GM08714 (cell line): Measurements from ENCODE around the gene KRTAP5-1.

ENCODE experiments used
- H3K4me3 ChIP-seq: fragments of 200-500 bp; sonication (Bioruptor generic); 2 replicates; pipeline ENCODE4 v1.5.1; 2014; ENCODE audit warnings: mild to moderate bottlenecking, low read length, inconsistent platforms
- ZNF274 ChIP-seq: IDR thresholded peaks from 2 replicates; pipeline ENCODE4 v1.6.1; 2012; ENCODE audit warnings: mild to moderate bottlenecking, low read depth, low read length

The KRTAP5-1 gene

GRCh38 chr11:1563149-1563638 is 21.9 kb downstream of the KRTAP5-1 start:
- H3K4me3 ChIP-seq, result no peak overlapping the region
- no peak for TF ChIP-seq ZNF274

GRCh38 chr11:1562469-1563148 is 22.5 kb downstream of the KRTAP5-1 start:
- H3K4me3 ChIP-seq, result no peak overlapping the region
- TF ChIP-seq ZNF274, result no peak

- no peak for TF ChIP-seq ZNF274
- no peak overlapping the region for H3K4me3 ChIP-seq
Observed at GRCh38 chr11:1561955-1562354, 23.1 kb downstream of the KRTAP5-1 start.

GRCh38 chr11:1561266-1561665 is 23.8 kb downstream of the KRTAP5-1 start:
- TF ChIP-seq ZNF274, result no peak
- H3K4me3 ChIP-seq, result no peak overlapping the region

GRCh38 chr11:1560649-1561251 is 24.3 kb downstream of the KRTAP5-1 start:
- no peak overlapping the region for H3K4me3 ChIP-seq
- no peak for TF ChIP-seq ZNF274

GRCh38 chr11:1560002-1560648 is 25.0 kb downstream of the KRTAP5-1 start:
- no peak for TF ChIP-seq ZNF274

GRCh38 chr11:1559111-1559951 is 25.8 kb downstream of the KRTAP5-1 start:
- TF ChIP-seq ZNF274, result no peak
- H3K4me3 ChIP-seq, result no peak overlapping the region

More at GRCh38 chr11:1560002-1560648, 25.0 kb downstream of the KRTAP5-1 start:
- no peak overlapping the region for H3K4me3 ChIP-seq

- no peak for TF ChIP-seq ZNF274
- no peak overlapping the region for H3K4me3 ChIP-seq
Observed at GRCh38 chr11:1558775-1559110, 26.3 kb downstream of the KRTAP5-1 start.

GRCh38 chr11:1557904-1558774 is 26.9 kb downstream of the KRTAP5-1 start:
- no peak overlapping the region for H3K4me3 ChIP-seq

GRCh38 chr11:1557051-1557884 is 27.8 kb downstream of the KRTAP5-1 start:
- no peak for TF ChIP-seq ZNF274
- H3K4me3 ChIP-seq, result no peak overlapping the region

More at GRCh38 chr11:1557904-1558774, 26.9 kb downstream of the KRTAP5-1 start:
- TF ChIP-seq ZNF274, result no peak

GRCh38 chr11:1556278-1556902 is 28.7 kb downstream of the KRTAP5-1 start:
- no peak overlapping the region for H3K4me3 ChIP-seq
- TF ChIP-seq ZNF274, result no peak

- TF ChIP-seq ZNF274, result no peak
- no peak overlapping the region for H3K4me3 ChIP-seq
Observed at GRCh38 chr11:1555713-1556153, 29.4 kb downstream of the KRTAP5-1 start.
